Measurements from ENCODE around the gene MMS22L. TPM values are rescaled to one million over a fixed set of nuclear protein-coding genes. Genes with fewer than 3 reads are reported as not detected.

MMS22L gene
- total and polyA plus RNA-seq, 4 donors = 1.5 to 27.0 (median 5.8) TPM

- Histone ChIP-seq H3K27me3 (ENCODE audit: control insufficient read depth in 3 of 3, insufficient read depth in 3 of 3, low read length in 2 of 3) (no peaks in the 10 kb centered on the region), H3K9ac (ENCODE audit: insufficient read depth in 1 of 2, low read length in 2 of 2) (no peak overlapping the region), H3K36me3 (ENCODE audit: control insufficient read depth in 4 of 4, insufficient read depth in 4 of 4, low read length in 4 of 4) (peaks cover 0 to 5% (median 3%) of the 10 kb centered on the region in 4 donors), H3K4me3 (no peak overlapping the region), H3K27ac (ENCODE audit: low read depth in 1 of 2, low read length in 1 of 2) (no peak overlapping the region), H3K4me1 (ENCODE audit: control insufficient read depth in 5 of 5, insufficient read depth in 5 of 5, low read length in 5 of 5) (no peaks in the 10 kb centered on the region), H3K9me3 (ENCODE audit: control insufficient read depth in 4 of 4, insufficient read depth in 3 of 4, low read length in 3 of 4) (no peaks in the 10 kb centered on the region)
- no peak for ATAC-seq (ENCODE audit: insufficient read depth, low FRiP score)
- TF ChIP-seq CTCF (IDR thresholded peaks at IDR 0.05; ENCODE audit: control extremely low read depth, extremely low read depth) = no peak
- WGBS, 2 donors = 95 to 98% methylated on average over 1 of the region's 1 CpG
- no peak for DNase-seq
These were observed 51.1 kb downstream of the MMS22L start for GRCh38 chr6:97231911-97232310.

GRCh38 chr6:97222903-97223302, 60.1 kb downstream of the MMS22L start:
- Histone ChIP-seq H3K27ac (ENCODE audit: low read depth in 1 of 2, low read length in 1 of 2) (no peak overlapping the region), H3K9ac (ENCODE audit: insufficient read depth in 1 of 2, low read length in 2 of 2) (no peak overlapping the region), H3K27me3 (ENCODE audit: control insufficient read depth in 3 of 3, insufficient read depth in 3 of 3, low read length in 2 of 3) (no peaks in the 10 kb centered on the region), H3K36me3 (ENCODE audit: control insufficient read depth in 4 of 4, insufficient read depth in 4 of 4, low read length in 4 of 4) (peaks cover 0 to under 1% (median 0%) of the 10 kb centered on the region in 4 donors), H3K9me3 (ENCODE audit: control insufficient read depth in 4 of 4, insufficient read depth in 3 of 4, low read length in 3 of 4) (no peaks in the 10 kb centered on the region), H3K4me1 (ENCODE audit: control insufficient read depth in 5 of 5, insufficient read depth in 5 of 5, low read length in 5 of 5) (no peaks in the 10 kb centered on the region), H3K4me3 (no peak overlapping the region)
- WGBS, 2 donors = 97 to 99% methylated on average over 2 of the region's 2 CpGs
- ATAC-seq (ENCODE audit: insufficient read depth, low FRiP score) (no peak), DNase-seq (no peak)
- TF ChIP-seq CTCF (IDR thresholded peaks at IDR 0.05; ENCODE audit: control extremely low read depth, extremely low read depth) = no peak

GRCh38 chr6:97218912-97219311, 64.1 kb downstream of the MMS22L start:
- Histone ChIP-seq H3K9ac (ENCODE audit: insufficient read depth in 1 of 2, low read length in 2 of 2) (no peak overlapping the region), H3K4me1 (ENCODE audit: control insufficient read depth in 5 of 5, insufficient read depth in 5 of 5, low read length in 5 of 5) (no peaks in the 10 kb centered on the region), H3K9me3 (ENCODE audit: control insufficient read depth in 4 of 4, insufficient read depth in 3 of 4, low read length in 3 of 4) (no peaks in the 10 kb centered on the region), H3K27ac (ENCODE audit: low read depth in 1 of 2, low read length in 1 of 2) (no peak overlapping the region), H3K4me3 (no peak overlapping the region), H3K36me3 (ENCODE audit: control insufficient read depth in 4 of 4, insufficient read depth in 4 of 4, low read length in 4 of 4) (no peaks in the 10 kb centered on the region), H3K27me3 (ENCODE audit: control insufficient read depth in 3 of 3, insufficient read depth in 3 of 3, low read length in 2 of 3) (no peaks in the 10 kb centered on the region)
- TF ChIP-seq CTCF (IDR thresholded peaks at IDR 0.05; ENCODE audit: control extremely low read depth, extremely low read depth) = no peak
- ATAC-seq (ENCODE audit: insufficient read depth, low FRiP score) = no peak
- 89 to 93% methylated on average over 4 of the region's 4 CpGs for WGBS, 2 donors
- DNase-seq = no peak

- peak in 2 of 3 donors; percentile 22 to 34 for DNase-seq
- Histone ChIP-seq H3K9ac (ENCODE audit: insufficient read depth in 1 of 2, low read length in 2 of 2) (no peak overlapping the region), H3K4me3 (no peak overlapping the region), H3K4me1 (ENCODE audit: control insufficient read depth in 5 of 5, insufficient read depth in 5 of 5, low read length in 5 of 5) (no peaks in the 10 kb centered on the region), H3K36me3 (ENCODE audit: control insufficient read depth in 4 of 4, insufficient read depth in 4 of 4, low read length in 4 of 4) (no peaks in the 10 kb centered on the region), H3K27ac (ENCODE audit: low read depth in 1 of 2, low read length in 1 of 2) (no peak overlapping the region), H3K9me3 (ENCODE audit: control insufficient read depth in 4 of 4, insufficient read depth in 3 of 4, low read length in 3 of 4) (no peaks in the 10 kb centered on the region), H3K27me3 (ENCODE audit: control insufficient read depth in 3 of 3, insufficient read depth in 3 of 3, low read length in 2 of 3) (no peaks in the 10 kb centered on the region)
- ATAC-seq (ENCODE audit: insufficient read depth, low FRiP score) = no peak
- 81 to 91% methylated on average over 6 of the region's 6 CpGs for WGBS, 2 donors
- no peak for TF ChIP-seq CTCF (IDR thresholded peaks at IDR 0.05; ENCODE audit: control extremely low read depth, extremely low read depth)
These were observed 67.8 kb downstream of the MMS22L start for GRCh38 chr6:97215157-97215769.
